Breast epithelium (tissue), 3 donors: ENCODE results near the gene SPEN.

Experiments
- POLR2A ChIP-seq: fragments of 450-650 bp; IDR thresholded peaks from one replicate; pipeline ENCODE4 v1.6.1; 2016; ENCODE audit warnings: antibody characterized with exemption, mild to moderate bottlenecking, moderate library complexity
- POLR2AphosphoS5 ChIP-seq, 3 donors: sonication (generic); formaldehyde crosslinking; IDR thresholded peaks; one replicate each; pipeline ENCODE4 v1.6.1; 2017; ENCODE audit warnings: antibody characterized with exemption in 3 of 3
- TF ChIP-seq, protein P1 (sequence below), 3 donors: fragments of 450-650 bp; IDR thresholded peaks; one replicate each; pipeline ENCODE4 v1.5.1; 2016 to 2017; ENCODE audit warnings: antibody characterized with exemption in 3 of 3, mild to moderate bottlenecking in 3 of 3, moderate library complexity in 3 of 3

DNA sequence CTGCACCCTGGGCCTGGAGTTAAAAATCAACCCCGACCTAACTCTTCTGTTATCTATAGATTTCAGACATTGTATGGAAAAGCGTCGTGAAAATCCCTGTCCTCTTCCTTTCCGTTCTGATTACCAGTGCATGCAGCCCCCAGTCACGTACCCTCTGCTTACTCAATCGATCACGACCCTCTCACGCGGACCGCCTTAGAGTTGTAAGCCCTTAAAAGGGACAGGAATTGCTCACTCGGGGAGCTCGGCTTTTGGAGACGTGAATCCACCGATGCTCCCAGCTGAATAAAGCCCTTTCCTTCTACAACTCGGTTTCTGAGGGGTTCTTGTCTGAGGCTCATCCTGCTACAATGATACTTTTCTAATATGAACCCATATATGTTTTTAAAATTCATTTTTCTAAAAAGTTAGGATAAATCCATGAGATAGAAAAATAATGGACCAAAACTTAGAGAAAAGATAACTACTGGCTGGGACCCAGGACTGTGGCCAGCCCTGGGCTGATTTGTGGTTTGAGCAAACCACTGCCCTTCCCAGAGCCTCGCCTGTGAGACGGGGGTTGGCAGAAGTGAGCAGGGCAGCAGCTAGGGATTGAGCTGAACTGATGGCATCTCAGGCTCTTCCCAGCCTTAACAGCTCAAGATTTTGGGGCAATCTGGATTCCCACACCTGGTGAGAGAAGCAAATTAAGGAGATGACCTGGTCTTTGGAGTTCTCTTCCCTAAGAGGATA lies 45.1 kb upstream of the SPEN start:
- TF ChIP-seq, protein P1, sequence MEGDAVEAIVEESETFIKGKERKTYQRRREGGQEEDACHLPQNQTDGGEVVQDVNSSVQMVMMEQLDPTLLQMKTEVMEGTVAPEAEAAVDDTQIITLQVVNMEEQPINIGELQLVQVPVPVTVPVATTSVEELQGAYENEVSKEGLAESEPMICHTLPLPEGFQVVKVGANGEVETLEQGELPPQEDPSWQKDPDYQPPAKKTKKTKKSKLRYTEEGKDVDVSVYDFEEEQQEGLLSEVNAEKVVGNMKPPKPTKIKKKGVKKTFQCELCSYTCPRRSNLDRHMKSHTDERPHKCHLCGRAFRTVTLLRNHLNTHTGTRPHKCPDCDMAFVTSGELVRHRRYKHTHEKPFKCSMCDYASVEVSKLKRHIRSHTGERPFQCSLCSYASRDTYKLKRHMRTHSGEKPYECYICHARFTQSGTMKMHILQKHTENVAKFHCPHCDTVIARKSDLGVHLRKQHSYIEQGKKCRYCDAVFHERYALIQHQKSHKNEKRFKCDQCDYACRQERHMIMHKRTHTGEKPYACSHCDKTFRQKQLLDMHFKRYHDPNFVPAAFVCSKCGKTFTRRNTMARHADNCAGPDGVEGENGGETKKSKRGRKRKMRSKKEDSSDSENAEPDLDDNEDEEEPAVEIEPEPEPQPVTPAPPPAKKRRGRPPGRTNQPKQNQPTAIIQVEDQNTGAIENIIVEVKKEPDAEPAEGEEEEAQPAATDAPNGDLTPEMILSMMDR (IDR thresholded peaks at IDR 0.05), result no peak
- TF ChIP-seq POLR2A (no peak), POLR2AphosphoS5 (IDR thresholded peaks at IDR 0.05) (no peak)
